Measurements from ENCODE around the gene NRARP. TPM values are rescaled to one million over a fixed set of nuclear protein-coding genes. Genes with fewer than 3 reads are reported as not detected.

NRARP gene
- total RNA-seq, 1 donor from 2014 or later, result 17.9 TPM

GRCh38 chr9:137294091-137294680, 7.9 kb downstream of the NRARP start:
- Mint-ChIP-seq H3K9me3 (no peaks in the 10 kb centered on the region), H3K36me3 (no peaks in the 10 kb centered on the region), H3K4me1 (ENCODE audit: unreplicated experiment) (peaks cover 5% of the 10 kb centered on the region), H3K27me3 (peaks cover 42% of the 10 kb centered on the region), H3K4me3 (peak overlapping the region; percentile 75), H3K27ac (peak overlapping the region; percentile 78)
- no peak for DNase-seq (ENCODE audit: extremely low spot score, unreplicated experiment)
- TF ChIP-seq CTCF (conservative IDR thresholded peaks at IDR 0.05), result no peak

- H3K4me3 Mint-ChIP-seq, result peak overlapping the region; percentile 75
- no peak for TF ChIP-seq CTCF (conservative IDR thresholded peaks at IDR 0.05)
- H3K9me3 Mint-ChIP-seq, result no peaks in the 10 kb centered on the region
- H3K36me3 Mint-ChIP-seq, result no peaks in the 10 kb centered on the region
- peak overlapping the region; percentile 78 for H3K27ac Mint-ChIP-seq
- peaks cover 36% of the 10 kb centered on the region for H3K27me3 Mint-ChIP-seq
- DNase-seq (ENCODE audit: extremely low spot score, unreplicated experiment), result no peak
- H3K4me1 Mint-ChIP-seq (ENCODE audit: unreplicated experiment), result peaks cover 5% of the 10 kb centered on the region
Observed at GRCh38 chr9:137293482-137294090, 8.5 kb downstream of the NRARP start.

GRCh38 chr9:137293094-137293481, 9.0 kb downstream of the NRARP start:
- TF ChIP-seq CTCF (conservative IDR thresholded peaks at IDR 0.05), result no peak
- peak overlapping the region; percentile 78 for H3K27ac Mint-ChIP-seq
- H3K4me3 Mint-ChIP-seq, result peak overlapping the region; percentile 75
- peaks cover 5% of the 10 kb centered on the region for H3K4me1 Mint-ChIP-seq (ENCODE audit: unreplicated experiment)
- no peaks in the 10 kb centered on the region for H3K36me3 Mint-ChIP-seq
- DNase-seq (ENCODE audit: extremely low spot score, unreplicated experiment), result no peak
- H3K9me3 Mint-ChIP-seq, result no peaks in the 10 kb centered on the region
- peaks cover 33% of the 10 kb centered on the region for H3K27me3 Mint-ChIP-seq

- Mint-ChIP-seq H3K27ac (peak overlapping the region; percentile 12), H3K4me1 (ENCODE audit: unreplicated experiment) (no peaks in the 10 kb centered on the region), H3K4me3 (no peak overlapping the region), H3K36me3 (no peaks in the 10 kb centered on the region), H3K9me3 (no peaks in the 10 kb centered on the region), H3K27me3 (peaks cover 21% of the 10 kb centered on the region)
- no peak for DNase-seq (ENCODE audit: extremely low spot score, unreplicated experiment)
- TF ChIP-seq CTCF (conservative IDR thresholded peaks at IDR 0.05), result peak; percentile 68
Observed at GRCh38 chr9:137286975-137287383, 15.1 kb downstream of the NRARP start.

- Mint-ChIP-seq H3K27me3 (peaks cover 19% of the 10 kb centered on the region), H3K27ac (no peak overlapping the region), H3K9me3 (no peaks in the 10 kb centered on the region), H3K4me1 (ENCODE audit: unreplicated experiment) (peaks cover 5% of the 10 kb centered on the region), H3K4me3 (peak overlapping the region; percentile 34), H3K36me3 (no peaks in the 10 kb centered on the region)
- peak; percentile 68 for DNase-seq (ENCODE audit: extremely low spot score, unreplicated experiment)
- TF ChIP-seq CTCF (conservative IDR thresholded peaks at IDR 0.05), result no peak
Observed at GRCh38 chr9:137281345-137282116, 20.5 kb downstream of the NRARP start.
